ENCODE measurements around the gene ZBTB43. TPM values are rescaled to one million over a fixed set of nuclear protein-coding genes. Genes with fewer than 3 reads are reported as not detected.

ZBTB43 gene
- total RNA-seq, 1 donor from 2014 or later = 16.6 TPM

GRCh38 chr9:126886034-126886822 lies 81.4 kb downstream of the ZBTB43 start:
- DNase-seq (ENCODE audit: low read depth) = no peak

GRCh38 chr9:126886897-126887296 lies 82.1 kb downstream of the ZBTB43 start:
- DNase-seq (ENCODE audit: low read depth) = no peak

Other genes with a start within 250 kb of the ZBTB43 start
- gene LMX1B, start 191.1 kb upstream of the ZBTB43 start, total RNA-seq = 0.17 TPM in 1 of 2 replicates, not detected in the other
- gene ZBTB34, start 55.6 kb downstream of the ZBTB43 start, total RNA-seq = 9.0 and 19.5 TPM in 2 replicates
- gene RALGPS1, start 109.7 kb downstream of the ZBTB43 start, total RNA-seq = 1.4 and 5.4 TPM in 2 replicates